H9 (cell line): ENCODE data around the gene UPK3B. TPM values are rescaled to one million over a fixed set of nuclear protein-coding genes. Genes with fewer than 3 reads are reported as not detected.
"Not testable (repeated sequence)": the region's sequence is repeated elsewhere in the genome, so short reads cannot be mapped to it uniquely, and the experiment has no call there.

ENCODE experiments used
- DNase-seq: peaks from one replicate; pipeline ENCODE4 v3.0.0-alpha.2; 2017
- H2AFZ ChIP-seq: one replicate; pipeline ENCODE4 v1.6.1; 2013; ENCODE audit warnings: mild to moderate bottlenecking, low read length, control low read depth, moderate library complexity
- H2AK5ac ChIP-seq: 2 replicates; pipeline ENCODE4 v1.6.1; 2013; ENCODE audit warnings: low read length, control low read depth, mixed read lengths; ENCODE audit not compliant: insufficient read length
- H2BK120ac ChIP-seq: one replicate; pipeline ENCODE4 v1.6.1; 2013; ENCODE audit warnings: low read depth, mild to moderate bottlenecking, low read length, control low read depth, inconsistent platforms; ENCODE audit not compliant: poor library complexity, severe bottlenecking
- H2BK12ac ChIP-seq: 2 replicates; pipeline ENCODE4 v1.6.1; 2013; ENCODE audit warnings: low read length, control low read depth, mixed read lengths, low read depth; ENCODE audit not compliant: insufficient read length
- H2BK15ac ChIP-seq: 2 replicates; pipeline ENCODE4 v1.6.1; 2013; ENCODE audit warnings: low read depth, low read length, control low read depth
- H2BK20ac ChIP-seq: one replicate; pipeline ENCODE4 v1.6.1; 2013; ENCODE audit warnings: low read depth, mild to moderate bottlenecking, low read length, control low read depth, inconsistent platforms; ENCODE audit not compliant: poor library complexity, severe bottlenecking
- H2BK5ac ChIP-seq: 2 replicates; pipeline ENCODE4 v1.6.1; 2013; ENCODE audit warnings: low read length, control low read depth, mixed read lengths; ENCODE audit not compliant: insufficient read length
- H3K14ac ChIP-seq: 2 replicates; pipeline ENCODE4 v1.6.1; 2013; ENCODE audit warnings: low read length, control low read depth; ENCODE audit not compliant: insufficient read depth
- H3K18ac ChIP-seq: 2 replicates; pipeline ENCODE4 v1.6.1; 2013; ENCODE audit warnings: low read depth, mild to moderate bottlenecking, mixed read lengths, low read length, control low read depth; ENCODE audit not compliant: insufficient read length
- H3K23ac ChIP-seq: 2 replicates; pipeline ENCODE4 v1.6.1; 2013; ENCODE audit warnings: low read length, control low read depth, mixed read lengths, low read depth; ENCODE audit not compliant: insufficient read length
- H3K23me2 ChIP-seq: 2 replicates; pipeline ENCODE4 v1.6.1; 2013; ENCODE audit warnings: low read depth, mild to moderate bottlenecking, mixed read lengths, low read length, control low read depth; ENCODE audit not compliant: insufficient read length, poor library complexity, severe bottlenecking
- H3K27ac ChIP-seq: 2 replicates; pipeline ENCODE4 v1.5.1; 2013; ENCODE audit warnings: low read length, control low read depth, mixed read lengths, low read depth; ENCODE audit not compliant: insufficient read length
- H3K27me3 ChIP-seq: 2 replicates; pipeline ENCODE4 v1.6.1; 2013; ENCODE audit warnings: low read length, control low read depth, inconsistent platforms; ENCODE audit not compliant: insufficient read depth
- H3K4ac ChIP-seq: 2 replicates; pipeline ENCODE4 v1.6.1; 2013; ENCODE audit warnings: low read depth, mild to moderate bottlenecking, control low read depth, inconsistent platforms, low read length, moderate library complexity
- H3K4me1 ChIP-seq: 2 replicates; pipeline ENCODE4 v1.6.1; 2013; ENCODE audit warnings: low read length, control low read depth, inconsistent platforms; ENCODE audit not compliant: insufficient read depth
- H3K4me2 ChIP-seq: 2 replicates; pipeline ENCODE4 v1.6.1; 2013; ENCODE audit warnings: low read length, control low read depth, mixed read lengths; ENCODE audit not compliant: insufficient read length, insufficient read depth
- H3K56ac ChIP-seq: 2 replicates; pipeline ENCODE4 v1.6.1; 2013; ENCODE audit warnings: low read depth, mild to moderate bottlenecking, mixed read lengths, low read length, control low read depth; ENCODE audit not compliant: insufficient read length
- H3K79me1 ChIP-seq: 2 replicates; pipeline ENCODE4 v1.6.1; 2013; ENCODE audit warnings: low read depth, mild to moderate bottlenecking, moderate library complexity, low read length, control low read depth, inconsistent platforms; ENCODE audit not compliant: insufficient read depth, poor library complexity, severe bottlenecking
- H3K79me2 ChIP-seq: 2 replicates; pipeline ENCODE4 v1.6.1; 2013; ENCODE audit warnings: low read length, control low read depth, inconsistent platforms; ENCODE audit not compliant: insufficient read depth
- H3K9ac ChIP-seq: 2 replicates; pipeline ENCODE4 v1.6.1; 2013; ENCODE audit warnings: low read length, control low read depth, mixed read lengths; ENCODE audit not compliant: insufficient read length; ENCODE audit errors: extremely low read depth
- H3K9me3 ChIP-seq: one replicate; pipeline ENCODE4 v1.6.1; 2013; ENCODE audit warnings: low read depth, low read length, inconsistent platforms; ENCODE audit not compliant: control insufficient read depth
- H3T11ph ChIP-seq: one replicate; pipeline ENCODE4 v1.6.1; 2013; ENCODE audit warnings: mild to moderate bottlenecking, low read length, control low read depth, inconsistent platforms
- H4K20me1 ChIP-seq: one replicate; pipeline ENCODE4 v1.6.1; 2013; ENCODE audit not compliant: control insufficient read depth, insufficient read length, insufficient read depth
- H4K5ac ChIP-seq: 2 replicates; pipeline ENCODE4 v1.6.1; 2013; ENCODE audit warnings: low read depth, mild to moderate bottlenecking, mixed read lengths, low read length, control low read depth; ENCODE audit not compliant: insufficient read length
- H4K8ac ChIP-seq: replicated peaks from 2 replicates; pipeline ENCODE4 v1.6.1; 2013; ENCODE audit warnings: low read length, control low read depth, mixed read lengths, low read depth; ENCODE audit not compliant: insufficient read length
- H4K91ac ChIP-seq: 2 replicates; pipeline ENCODE4 v1.6.1; 2013; ENCODE audit warnings: low read depth, mild to moderate bottlenecking, moderate library complexity, mixed read lengths, low read length, control low read depth; ENCODE audit not compliant: insufficient read length
- H3K27ac Mint-ChIP-seq, 3 experiments: 2 replicates in 2 of 3; 3 replicates in 1 of 3; pipeline ENCODE4 v1.8.0; 2020 to 2021; ENCODE audit warnings: mixed read lengths in 3 of 3, mild to moderate bottlenecking in 1 of 3, moderate library complexity in 1 of 3
- H3K27me3 Mint-ChIP-seq: 2 replicates; pipeline ENCODE4 v1.8.0; 2021; ENCODE audit warnings: low read depth, mild to moderate bottlenecking, moderate library complexity, mixed read lengths
- H3K36me3 Mint-ChIP-seq, 3 experiments: 2 replicates in 2 of 3; 3 replicates in 1 of 3; pipeline ENCODE4 v1.8.0; 2020 to 2021; ENCODE audit warnings: low read depth in 3 of 3, mixed read lengths in 3 of 3; ENCODE audit not compliant: insufficient read depth in 1 of 3
- H3K4me1 Mint-ChIP-seq, 2 experiments: 2 replicates each; pipeline ENCODE4 v1.8.0; 2020; ENCODE audit warnings: mixed read lengths in 2 of 2
- H3K4me3 Mint-ChIP-seq, 2 experiments: 2 replicates in 1 of 2; 3 replicates in 1 of 2; pipeline ENCODE4 v1.8.0; 2020 to 2021; ENCODE audit warnings: mild to moderate bottlenecking in 2 of 2, mixed read lengths in 2 of 2, moderate library complexity in 1 of 2
- H3K9me3 Mint-ChIP-seq, 2 experiments: 2 replicates in 1 of 2; 3 replicates in 1 of 2; pipeline ENCODE4 v1.8.0; 2020; ENCODE audit warnings: mild to moderate bottlenecking in 2 of 2, mixed read lengths in 2 of 2, moderate library complexity in 1 of 2
- WGBS: extraction: QIAGEN DNeasy Blood & Tissue Kit; methylation state at CpG from one replicate; pipeline ENCODE4 v1.1.7; 2013; ENCODE audit warnings: missing lambda C conversion rate, low lambda C conversion rate, mixed read lengths; ENCODE audit not compliant: insufficient read length; ENCODE audit errors: extremely low coverage; 5-methylcytosine and 5-hydroxymethylcytosine counted together
- total RNA-seq: library from RNA; stranded (reverse); gene quantifications from 2 replicates; pipeline ENCODE4 v1.2.1, GENCODE V29; 2021

Gene UPK3B
- total RNA-seq, 1 experiment from 2014 or later: 3.5 TPM

DNA sequence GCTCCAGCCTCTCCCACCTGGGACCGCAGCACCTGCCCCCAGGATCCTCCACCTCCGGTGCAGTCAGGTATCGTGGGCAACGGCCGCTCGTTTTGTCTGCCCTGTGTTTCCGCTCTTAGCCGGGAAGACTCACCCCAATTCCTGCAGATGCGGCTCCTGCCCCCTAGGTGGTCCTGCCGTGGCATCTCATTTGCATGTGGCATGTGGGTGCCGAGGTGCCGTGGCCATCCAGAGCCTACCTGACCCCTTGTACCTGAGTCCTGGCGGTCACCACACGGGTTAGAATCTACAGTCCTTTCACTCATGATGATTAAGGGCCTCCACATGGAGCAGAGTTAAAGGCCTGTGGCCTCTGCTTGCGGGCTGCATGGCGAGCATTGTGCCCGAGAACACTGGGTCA, 27.3 kb upstream of the UPK3B start:
- H3K4me1 Mint-ChIP-seq, H3K4me3 Mint-ChIP-seq, H4K20me1 ChIP-seq, H3K4ac ChIP-seq, H3K18ac ChIP-seq, H3K9me3 ChIP-seq, H3K79me1 ChIP-seq, H4K5ac ChIP-seq, H2AFZ ChIP-seq, H3T11ph ChIP-seq, H3K79me2 ChIP-seq, H2BK12ac ChIP-seq, H2BK15ac ChIP-seq, H3K4me1 ChIP-seq, H3K9me3 Mint-ChIP-seq, H2BK20ac ChIP-seq, H3K9ac ChIP-seq, H3K14ac ChIP-seq, H2BK5ac ChIP-seq, H3K27ac ChIP-seq, DNase-seq, H2BK120ac ChIP-seq, H2AK5ac ChIP-seq, H3K23me2 ChIP-seq, H3K4me2 ChIP-seq, H3K27ac Mint-ChIP-seq, H3K56ac ChIP-seq, H4K91ac ChIP-seq, H3K23ac ChIP-seq, H3K27me3 ChIP-seq, H4K8ac ChIP-seq, H3K27me3 Mint-ChIP-seq: not testable (repeated sequence)
- peaks cover 10 to 18% (median 15%) of the 10 kb centered on the region in 3 experiments; a peak in 6 of 7 replicates for H3K36me3 Mint-ChIP-seq
- no CpG with 5 or more reads among the region's 17 CpGs for WGBS

DNA sequence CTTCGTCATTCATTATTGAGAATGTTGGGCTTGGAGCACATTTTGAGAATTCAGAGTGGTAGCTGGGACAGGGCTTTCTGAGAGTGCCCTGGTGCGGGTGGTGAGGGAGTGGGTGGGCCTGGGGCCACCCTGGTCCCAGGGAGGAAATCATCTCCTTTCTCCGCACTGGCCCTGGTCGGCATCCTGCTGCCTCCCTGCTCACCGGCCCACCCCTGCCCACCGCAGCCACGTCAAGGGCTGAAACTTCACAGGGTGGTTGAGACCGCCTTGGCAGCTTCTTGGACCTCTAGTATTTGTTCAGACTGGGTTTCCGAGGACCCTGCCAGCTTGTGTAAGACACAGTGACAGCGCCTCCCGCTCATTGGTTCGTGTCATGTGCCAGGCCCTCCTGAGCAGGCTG, 25.9 kb upstream of the UPK3B start:
- H3K27ac Mint-ChIP-seq, H3K79me2 ChIP-seq, H3K79me1 ChIP-seq, H2BK15ac ChIP-seq, H3T11ph ChIP-seq, H2BK12ac ChIP-seq, H3K23me2 ChIP-seq, H4K5ac ChIP-seq, H3K9me3 ChIP-seq, H3K4me2 ChIP-seq, H3K27ac ChIP-seq, H4K8ac ChIP-seq, H2AK5ac ChIP-seq, H3K23ac ChIP-seq, H3K4ac ChIP-seq, H4K20me1 ChIP-seq, DNase-seq, H3K56ac ChIP-seq, H2AFZ ChIP-seq, H3K9me3 Mint-ChIP-seq, H2BK20ac ChIP-seq, H3K4me1 Mint-ChIP-seq, H3K14ac ChIP-seq, H3K4me1 ChIP-seq, H3K18ac ChIP-seq, H4K91ac ChIP-seq, H3K9ac ChIP-seq, H3K27me3 Mint-ChIP-seq, H2BK120ac ChIP-seq, H3K27me3 ChIP-seq, H3K4me3 Mint-ChIP-seq, H2BK5ac ChIP-seq: not testable (repeated sequence)
- no CpG with 5 or more reads among the region's 12 CpGs for WGBS
- H3K36me3 Mint-ChIP-seq: peaks cover 10 to 18% (median 15%) of the 10 kb centered on the region in 3 experiments; a peak in 6 of 7 replicates
